HepG2 (cell line): ENCODE data around the gene NFE2L2. TPM values are rescaled to one million over a fixed set of nuclear protein-coding genes. Genes with fewer than 3 reads are reported as not detected.
A peak's percentile ranks its signal among the peaks of the same experiment; 100 is the strongest.

ENCODE experiments used
- AFF4 ChIP-seq: sonication (generic); formaldehyde crosslinking; IDR thresholded peaks from 2 replicates; pipeline ENCODE4 v1.4.0; 2020; ENCODE audit warnings: missing genetic modification reagents
- ARID4A ChIP-seq: sonication (generic); formaldehyde crosslinking; IDR thresholded peaks from 2 replicates; pipeline ENCODE4 v1.5.0; 2020; ENCODE audit warnings: mild to moderate bottlenecking, missing genetic modification reagents, borderline replicate concordance
- ASH2L ChIP-seq: fragments of 300-600, 200-600 bp; sonication (generic); IDR thresholded peaks from 2 replicates; pipeline ENCODE4 v1.7.0; 2017; ENCODE audit warnings: low read depth, mild to moderate bottlenecking, moderate library complexity, mixed read lengths, low read length; ENCODE audit not compliant: insufficient read length
- CERS6 ChIP-seq: sonication (generic); formaldehyde crosslinking; IDR thresholded peaks from 2 replicates; pipeline ENCODE4 v1.5.0; 2020; ENCODE audit warnings: missing genetic modification reagents
- JARID2 ChIP-seq: sonication (generic); formaldehyde crosslinking; IDR thresholded peaks from 2 replicates; pipeline ENCODE4 v1.8.1; 2023; ENCODE audit warnings: missing genetic modification reagents, inconsistent platforms; ENCODE audit not compliant: insufficient replicate concordance
- KDM5B ChIP-seq: sonication (generic); formaldehyde crosslinking; IDR thresholded peaks from 2 replicates; pipeline ENCODE4 v1.4.0; 2020; ENCODE audit warnings: missing genetic modification reagents, mild to moderate bottlenecking, borderline replicate concordance
- KLF16 ChIP-seq, 2 experiments: sonication (generic) in 1 of 2; formaldehyde crosslinking in 1 of 2; IDR thresholded peaks; 2 replicates each; pipeline versions ENCODE4 v1.6.1 to v1.8.0; 2016 to 2023; ENCODE audit warnings: missing genetic modification reagents in 2 of 2, missing compliant biosample characterization in 1 of 2
- MIER2 ChIP-seq: IDR thresholded peaks from 2 replicates; pipeline ENCODE4 v1.6.1; 2016; ENCODE audit warnings: missing biosample characterization, missing genetic modification reagents
- MIXL1 ChIP-seq: IDR thresholded peaks from 2 replicates; pipeline ENCODE4 v1.6.1; 2016
- MZF1 ChIP-seq: sonication (generic); formaldehyde crosslinking; IDR thresholded peaks from 2 replicates; pipeline ENCODE4 v1.8.1; 2023; ENCODE audit warnings: mild to moderate bottlenecking, missing genetic modification reagents, borderline replicate concordance
- NAIF1 ChIP-seq: sonication (generic); formaldehyde crosslinking; IDR thresholded peaks from 2 replicates; pipeline ENCODE4 v1.5.0; 2020; ENCODE audit warnings: mild to moderate bottlenecking, missing genetic modification reagents, borderline replicate concordance
- POLR2AphosphoS2 ChIP-seq: IDR thresholded peaks from 2 replicates; pipeline ENCODE4 v1.6.1; 2011; ENCODE audit warnings: low read depth, low read length, improper control_type of control experiment
- SYNCRIP ChIP-seq: fragments of 200-400 bp; formaldehyde crosslinking; IDR thresholded peaks from 2 replicates; pipeline ENCODE4 v1.6.1; 2018; ENCODE audit warnings: mild to moderate bottlenecking, low read depth, low read length; ENCODE audit not compliant: insufficient read depth
- TEAD3 ChIP-seq: optimal IDR thresholded peaks from 2 replicates; pipeline ENCODE3; 2016; ENCODE audit warnings: borderline replicate concordance
- XRCC5 ChIP-seq: fragments of 200-400 bp; formaldehyde crosslinking; optimal IDR thresholded peaks from 2 replicates; pipeline ENCODE3; 2017; ENCODE audit warnings: mild to moderate bottlenecking, low read length
- ZBTB20 ChIP-seq: sonication (generic); formaldehyde crosslinking; IDR thresholded peaks from 2 replicates; pipeline ENCODE4 v1.8.1; 2023; ENCODE audit warnings: missing genetic modification reagents, low read depth, mild to moderate bottlenecking, borderline replicate concordance
- ZFAT ChIP-seq: sonication (generic); formaldehyde crosslinking; conservative IDR thresholded peaks from 2 replicates; pipeline ENCODE4 v1.8.1; 2023; ENCODE audit warnings: missing genetic modification reagents, inconsistent platforms
- ZNF430 ChIP-seq: sonication (generic); formaldehyde crosslinking; IDR thresholded peaks from 2 replicates; pipeline ENCODE4 v1.9.0; 2021; ENCODE audit warnings: mild to moderate bottlenecking, missing genetic modification reagents
- ZNF547 ChIP-seq: sonication (generic); formaldehyde crosslinking; IDR thresholded peaks from 2 replicates; pipeline ENCODE4 v1.5.1; 2020; ENCODE audit warnings: mild to moderate bottlenecking, missing genetic modification reagents
- ZNF83 ChIP-seq: sonication (generic); formaldehyde crosslinking; IDR thresholded peaks from 2 replicates; pipeline ENCODE4 v1.4.0; 2020; ENCODE audit warnings: missing genetic modification reagents, mild to moderate bottlenecking, borderline replicate concordance
- polyA plus RNA-seq, 8 experiments: library from polyadenylated mRNA; depleted of rRNA in 3 of 8; stranded (reverse) in 7 of 8; unstranded in 1 of 8; fragments of >200 nt; fragmentation: Illumina TruSeq in 4 of 8; extraction: Trizol in 4 of 8; gene quantifications; 2 replicates each; pipeline versions ENCODE4 v1.2.1 to v1.2.3, GENCODE V29; 2011 to 2016; ENCODE audit warnings: low read depth in 4 of 8, missing spikeins in 1 of 8, mixed read lengths in 1 of 8; ENCODE audit not compliant: insufficient read depth in 1 of 8
- total RNA-seq, 5 experiments: library from RNA; depleted of rRNA; stranded (reverse); fragments of >200 nt; fragmentation: Illumina TruSeq; extraction: Trizol; gene quantifications; 2 replicates each; pipeline ENCODE4 v1.2.3, GENCODE V29; 2016; ENCODE audit warnings: low read depth in 1 of 5

NFE2L2 gene
- total and polyA plus RNA-seq, 2 of the 13 experiments (the other 11 are each of a cell fraction or from before 2014, with no cell fraction given), result 84.6 to 215 TPM

- TF ChIP-seq CERS6 (CRISPR knock-in tag) (no peak), SYNCRIP (no peak), MIER2 (CRISPR knock-in tag) (peak; percentile 87), MIXL1 (CRISPR knock-in tag) (peak; percentile 87), POLR2AphosphoS2 (peak; percentile 85; the same call in 1 of the 2 replicates), ZBTB20 (CRISPR knock-in tag) (peak; percentile 88; the same call in 1 of the 2 replicates), NAIF1 (CRISPR knock-in tag) (no peak), KLF16 (CRISPR knock-in tag; IDR thresholded peaks at IDR 0.05) (peak in 1 of 2 experiments; percentile 97; a peak in 2 of 4 replicates), JARID2 (CRISPR knock-in tag) (peak; percentile 92), ARID4A (CRISPR knock-in tag) (peak; percentile 99), ZFAT (no peak), ASH2L (peak; percentile 97), AFF4 (CRISPR knock-in tag) (peak; percentile 99), ZNF547 (CRISPR knock-in tag) (peak; percentile 91), ZNF430 (CRISPR knock-in tag) (peak; percentile 91), MZF1 (CRISPR knock-in tag) (peak; percentile 47; the same call in 1 of the 2 replicates), XRCC5 (peak; percentile 100), KDM5B (CRISPR knock-in tag) (peak; percentile 85; the same call in 1 of the 2 replicates), ZNF83 (no peak), TEAD3 (CRISPR knock-in tag) (peak; percentile 94)
Measured at GRCh38 chr2:177263451-177264208, 897 bp downstream of the NFE2L2 start (continued).
